GM21423 (cell line): ENCODE data around the gene KCNMA1.

Experiments
- ATAC-seq: cut with Tn5 transposase; IDR thresholded peaks from one replicate; pipeline ENCODE4 v1.9.1; 2021; ENCODE audit warnings: mild to moderate bottlenecking, moderate library complexity; ENCODE audit not compliant: unreplicated experiment

KCNMA1 gene

DNA sequence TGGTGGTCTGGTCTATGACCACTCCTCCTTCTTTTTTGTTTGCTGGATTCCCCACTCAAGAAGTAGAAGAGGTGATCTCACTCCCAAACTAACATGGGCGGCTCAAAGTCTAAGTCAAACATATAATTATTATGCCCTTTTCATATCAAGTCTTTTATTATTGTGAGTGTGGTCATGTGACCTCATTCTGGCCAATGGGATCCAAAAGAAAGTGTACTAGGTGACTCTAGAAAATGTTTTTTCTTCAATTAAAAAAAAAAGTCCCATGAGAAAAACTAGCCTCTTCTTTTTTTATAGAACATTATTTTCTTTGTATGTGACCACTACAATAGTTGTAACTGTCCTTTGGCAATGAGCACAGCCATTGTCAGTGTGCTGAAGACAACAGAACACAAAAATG is 772.7 kb downstream of the KCNMA1 start:
- no peak for ATAC-seq

DNA sequence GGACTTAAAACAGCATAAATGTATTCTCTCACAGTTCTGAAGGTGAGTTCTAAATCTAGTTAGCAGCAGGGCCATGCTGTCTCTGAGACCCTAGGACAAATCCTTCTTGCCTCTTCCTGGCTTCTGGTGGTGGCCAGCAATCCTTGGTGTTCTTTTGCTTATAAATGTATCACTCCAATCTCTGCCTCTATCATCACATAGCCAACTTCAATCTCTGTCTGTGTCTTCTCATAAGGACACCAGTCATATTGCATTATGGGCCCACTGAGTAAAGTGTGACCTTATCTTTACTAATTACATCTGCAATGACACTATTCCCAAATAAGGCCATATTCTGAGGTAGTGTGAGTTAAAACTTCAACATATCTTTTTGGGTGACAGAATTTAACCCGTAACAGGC is 778.9 kb downstream of the KCNMA1 start:
- ATAC-seq = no peak

DNA sequence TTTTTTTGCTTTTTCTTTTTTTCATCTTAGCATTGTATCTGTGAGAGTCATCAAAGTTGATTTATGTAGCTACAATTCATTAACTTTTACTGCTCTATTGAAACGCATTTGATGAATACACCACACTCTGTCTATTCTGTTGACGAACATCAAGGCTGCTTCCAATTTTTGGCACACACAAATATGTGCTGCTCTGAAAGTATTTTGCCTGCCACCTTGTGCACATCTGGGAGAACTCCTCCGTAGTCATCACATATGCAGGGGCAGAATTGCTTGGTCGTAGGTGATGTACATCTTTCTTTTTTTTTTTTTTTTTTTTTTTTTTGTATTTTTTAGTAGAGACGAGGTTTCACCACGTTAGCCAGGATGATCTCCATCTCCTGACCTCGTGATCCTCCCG is 796.8 kb downstream of the KCNMA1 start:
- ATAC-seq = no peak

DNA sequence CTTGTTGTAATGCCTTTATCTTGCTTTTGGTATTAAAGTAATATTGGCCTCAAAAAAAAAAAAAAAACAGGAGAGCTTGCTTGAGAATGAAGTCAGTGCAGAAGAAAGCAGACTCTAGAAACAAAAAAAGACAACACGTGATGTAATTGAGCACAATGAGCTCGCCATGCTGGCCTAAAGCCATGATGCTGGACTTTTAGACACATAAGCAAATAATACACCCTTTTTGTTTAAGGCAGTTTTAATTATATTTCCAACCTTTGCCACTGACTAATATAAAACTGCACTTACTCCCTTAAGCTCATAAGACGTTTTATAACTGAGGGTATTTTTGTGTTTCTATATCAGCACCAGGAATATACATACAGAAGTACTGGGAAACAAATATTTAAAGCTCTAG is 798.3 kb downstream of the KCNMA1 start:
- no peak for ATAC-seq

DNA sequence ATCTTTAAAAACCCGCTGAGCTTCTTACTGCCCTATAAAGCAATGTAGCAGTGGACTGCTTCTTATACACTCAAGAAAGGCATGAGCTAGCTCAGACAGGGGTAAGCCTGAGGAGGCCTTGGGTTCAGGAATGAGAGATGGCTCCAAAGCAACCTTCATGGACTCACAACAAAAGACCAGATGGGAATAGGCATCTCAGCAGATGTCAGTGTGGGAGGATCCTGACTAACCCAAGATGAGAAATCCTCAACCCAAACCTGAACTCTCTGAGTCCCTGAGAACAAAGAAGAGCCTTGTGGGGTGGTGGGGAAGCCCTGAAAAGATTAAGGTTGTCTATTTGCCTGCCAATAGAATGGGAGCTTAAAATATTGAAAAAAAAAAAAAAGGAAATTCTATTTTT is 807.4 kb downstream of the KCNMA1 start:
- no peak for ATAC-seq

DNA sequence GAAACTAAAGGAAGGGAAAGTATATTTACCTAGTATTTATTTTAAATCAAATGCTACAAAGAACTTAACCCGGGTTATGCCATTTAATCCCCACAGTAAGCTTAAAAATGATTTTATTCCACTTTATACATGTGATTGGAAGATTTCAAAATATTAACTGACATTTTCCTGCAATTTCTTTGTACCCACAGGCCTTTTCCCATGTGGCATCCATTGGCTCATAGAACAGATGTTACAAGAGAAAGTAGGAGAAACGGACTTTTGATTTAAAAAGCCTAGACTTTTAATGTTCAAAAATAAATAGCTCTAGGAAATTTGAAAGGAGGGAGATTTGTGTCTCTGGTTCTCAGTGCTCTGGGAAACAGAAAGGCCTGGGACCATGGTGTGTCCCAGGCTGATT is 807.9 kb downstream of the KCNMA1 start:
- ATAC-seq = no peak
